Stomach smooth muscle (tissue), 2 donors: ENCODE results near the gene RBL1.
A peak's percentile ranks its signal among the peaks of the same experiment; 100 is the strongest.
"Not testable (repeated sequence)": the region's sequence is repeated elsewhere in the genome, so short reads cannot be mapped to it uniquely, and the experiment has no call there.

Source experiments
- H3K27ac ChIP-seq: one replicate; pipeline ENCODE4 v1.7.0; 2013; ENCODE audit warnings: mild to moderate bottlenecking, low read length, inconsistent platforms
- H3K27me3 ChIP-seq, 2 donors: one replicate each; pipeline ENCODE4 v1.7.0; 2013; ENCODE audit warnings: low read length in 2 of 2; ENCODE audit not compliant: insufficient read depth in 2 of 2, control insufficient read depth in 1 of 2
- H3K36me3 ChIP-seq, 2 donors: one replicate each; pipeline ENCODE4 v1.7.0; 2013; ENCODE audit warnings: low read length in 2 of 2; ENCODE audit not compliant: control insufficient read depth in 2 of 2, insufficient read depth in 2 of 2
- H3K4me1 ChIP-seq: one replicate; pipeline ENCODE4 v1.7.0; 2013; ENCODE audit warnings: low read length; ENCODE audit not compliant: control insufficient read depth, insufficient read depth
- H3K4me3 ChIP-seq, 2 donors: one replicate each; pipeline ENCODE4 v1.7.0; 2013; ENCODE audit warnings: low read length in 2 of 2
- H3K9ac ChIP-seq, 2 donors: one replicate each; pipeline ENCODE4 v1.7.0; 2013; ENCODE audit warnings: low read length in 2 of 2, mild to moderate bottlenecking in 1 of 2
- H3K9me3 ChIP-seq, 2 donors: one replicate each; pipeline ENCODE4 v1.7.0; 2013; ENCODE audit warnings: low read length in 2 of 2; ENCODE audit not compliant: control insufficient read depth in 2 of 2
- donor health status: healthy.
- donor health status: Pancreatic carcinoma.

Gene RBL1

DNA sequence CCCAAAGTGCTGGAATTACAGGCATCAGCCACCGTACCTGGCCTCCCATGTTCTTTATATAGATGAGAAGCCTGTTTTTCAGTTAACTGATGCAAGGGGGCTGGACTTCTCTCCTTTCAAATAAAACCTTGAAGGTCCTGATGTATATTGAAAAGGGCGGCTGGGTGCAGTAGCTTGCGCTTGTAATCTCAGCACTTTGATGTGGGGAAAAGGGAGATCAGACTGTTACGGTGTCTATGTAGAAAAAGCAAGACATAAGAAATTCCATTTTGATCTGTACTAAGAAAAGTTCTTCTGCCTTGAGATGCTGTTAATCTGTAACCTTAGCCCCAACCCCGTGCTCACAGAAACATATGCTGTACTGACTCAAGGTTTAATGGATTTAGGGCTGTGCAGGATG lies 128.2 kb downstream of the RBL1 start:
- H3K9ac ChIP-seq: no peak overlapping the region
- H3K36me3 ChIP-seq: no peaks in the 10 kb centered on the region
- H3K4me1 ChIP-seq: peaks cover 3% of the 10 kb centered on the region
- H3K9me3 ChIP-seq: no peaks in the 10 kb centered on the region
- no peak overlapping the region for H3K27ac ChIP-seq
- no peak overlapping the region for H3K4me3 ChIP-seq
- H3K27me3 ChIP-seq: no peaks in the 10 kb centered on the region

DNA sequence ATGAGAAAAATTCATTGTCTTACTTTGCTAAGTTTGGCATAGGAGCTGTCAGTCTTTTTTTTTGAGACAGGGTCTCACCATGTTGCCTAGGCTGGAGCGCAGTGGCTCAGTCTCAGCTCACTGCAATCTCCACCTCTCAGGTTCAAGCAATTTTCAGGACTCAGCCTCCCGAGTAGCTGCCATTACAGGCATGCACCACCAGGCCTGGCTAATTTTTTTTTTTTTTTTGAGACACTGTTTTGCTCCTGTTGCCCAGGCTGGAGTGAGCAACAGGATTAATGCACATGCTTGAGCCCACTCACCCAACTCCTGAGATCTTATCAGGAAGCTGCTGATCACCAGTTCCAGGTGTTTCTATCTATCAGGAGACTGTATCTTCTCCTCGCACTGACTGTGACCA lies 128.8 kb downstream of the RBL1 start:
- H3K9ac ChIP-seq, H3K36me3 ChIP-seq, H3K9me3 ChIP-seq, H3K4me1 ChIP-seq, H3K27ac ChIP-seq, H3K4me3 ChIP-seq, H3K27me3 ChIP-seq: not testable (repeated sequence)

DNA sequence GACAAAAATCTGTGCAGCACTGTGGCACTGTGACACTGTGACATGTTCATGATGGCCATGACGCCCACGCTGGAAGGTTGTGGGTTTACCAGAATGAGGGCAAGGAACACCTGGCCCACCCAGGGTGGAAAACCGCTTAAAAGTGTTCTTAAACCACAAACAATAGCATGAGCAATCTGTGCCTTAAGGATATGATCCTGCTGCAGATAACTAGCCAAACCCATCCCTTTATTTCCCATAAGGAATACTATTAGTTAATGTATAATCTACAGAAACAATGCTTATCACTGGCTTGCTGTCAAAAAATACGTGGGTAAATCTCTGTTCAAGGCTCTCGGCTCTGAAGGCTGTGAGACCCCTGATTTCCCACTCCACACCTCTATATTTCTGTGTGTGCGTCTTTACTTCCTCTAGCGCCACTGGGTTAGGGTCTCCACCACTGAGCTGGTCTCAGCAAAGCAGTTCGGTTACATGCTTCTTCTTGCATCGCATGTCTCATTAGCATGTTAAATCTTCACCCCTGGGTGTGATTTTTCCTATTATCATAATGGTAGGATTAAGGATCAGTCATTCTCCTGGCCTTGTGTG lies 133.3 kb downstream of the RBL1 start:
- H3K4me3 ChIP-seq, H3K36me3 ChIP-seq, H3K27ac ChIP-seq, H3K27me3 ChIP-seq, H3K4me1 ChIP-seq, H3K9ac ChIP-seq, H3K9me3 ChIP-seq: not testable (repeated sequence)

DNA sequence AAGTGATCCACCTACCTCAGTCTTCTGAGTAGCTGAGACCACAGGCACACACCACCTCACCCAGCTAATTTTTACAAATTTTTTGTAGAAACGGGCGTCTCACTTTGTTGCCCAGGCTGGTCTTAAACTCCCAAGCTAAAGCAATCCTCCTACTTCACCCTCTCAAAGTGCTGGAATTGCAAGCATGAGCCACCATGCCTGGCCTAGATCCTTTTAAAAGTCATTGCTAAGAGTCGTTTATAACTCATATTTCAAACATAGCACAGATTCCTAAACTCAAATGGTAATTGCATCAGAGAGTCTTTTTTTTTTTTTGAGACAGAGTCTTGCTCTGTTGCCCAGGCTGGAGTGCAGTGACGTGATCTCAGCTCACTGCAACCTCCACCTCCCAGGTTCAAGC lies 136.6 kb downstream of the RBL1 start:
- no peak overlapping the region for H3K27ac ChIP-seq
- H3K9me3 ChIP-seq: no peaks in the 10 kb centered on the region
- H3K36me3 ChIP-seq: no peaks in the 10 kb centered on the region
- no peak overlapping the region for H3K4me3 ChIP-seq
- H3K4me1 ChIP-seq: no peaks in the 10 kb centered on the region
- no peak overlapping the region for H3K9ac ChIP-seq
- H3K27me3 ChIP-seq: no peaks in the 10 kb centered on the region

DNA sequence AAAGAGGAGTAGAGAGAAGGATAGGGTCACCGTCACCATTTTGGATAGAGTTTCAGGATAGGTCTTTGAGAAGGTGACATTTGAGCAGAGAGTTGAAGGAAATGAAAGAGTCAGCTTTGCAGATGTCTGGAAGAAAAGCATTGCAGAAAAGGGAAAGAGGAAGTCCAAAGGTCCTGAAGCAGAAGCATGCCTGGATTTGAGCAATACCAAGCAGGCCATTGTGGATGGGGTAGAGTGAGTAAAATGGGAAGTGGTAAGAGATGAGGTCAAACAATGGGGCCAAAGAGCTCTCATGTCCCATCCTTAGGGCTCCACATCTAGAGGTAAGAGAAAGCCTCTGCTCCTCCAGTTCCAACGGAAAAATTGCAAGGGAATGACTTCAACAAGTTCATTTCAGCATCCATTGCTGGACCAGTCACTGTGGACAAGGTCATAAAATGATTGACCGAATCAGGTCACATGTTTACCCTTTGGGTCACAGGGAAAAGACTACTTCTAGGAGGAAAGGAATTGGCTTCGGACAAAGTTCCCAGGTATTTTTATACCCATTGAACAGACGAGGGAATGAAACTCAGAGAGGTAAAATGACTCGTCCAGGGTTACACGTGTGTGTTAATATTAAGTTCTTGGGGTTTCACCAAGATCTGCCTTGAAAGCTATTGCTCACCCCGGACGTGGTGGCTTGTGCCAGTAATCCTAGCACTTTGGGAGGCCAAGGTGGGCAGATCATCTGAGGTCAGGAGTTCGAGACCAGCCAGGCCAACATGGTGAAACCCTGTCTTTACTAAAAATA lies 137.7 kb downstream of the RBL1 start:
- H3K27ac ChIP-seq: no peak overlapping the region
- no peaks in the 10 kb centered on the region for H3K9me3 ChIP-seq
- no peaks in the 10 kb centered on the region for H3K4me1 ChIP-seq
- H3K4me3 ChIP-seq: no peak overlapping the region
- no peaks in the 10 kb centered on the region for H3K36me3 ChIP-seq
- H3K9ac ChIP-seq: no peak overlapping the region
- no peaks in the 10 kb centered on the region for H3K27me3 ChIP-seq

DNA sequence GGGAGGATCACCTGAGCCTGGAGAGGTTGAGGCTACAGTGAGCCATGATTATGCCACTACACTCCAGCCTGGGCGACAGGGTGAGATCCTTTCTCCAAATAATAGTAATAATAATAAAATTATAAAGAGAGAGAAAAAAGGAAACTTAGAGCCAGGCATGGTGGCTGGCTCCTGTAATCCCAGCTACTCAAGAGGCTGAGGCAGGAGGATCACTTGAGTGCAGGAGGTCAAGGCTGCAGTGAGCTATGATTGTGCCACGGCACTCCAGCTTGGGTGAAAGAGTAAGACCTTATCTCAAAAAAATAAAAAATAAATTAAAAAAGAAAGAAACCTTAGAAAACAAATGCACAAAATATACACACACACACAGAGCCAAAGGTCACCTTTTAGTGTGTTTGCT lies 139.1 kb downstream of the RBL1 start:
- Histone ChIP-seq H3K27me3 (no peaks in the 10 kb centered on the region), H3K36me3 (no peaks in the 10 kb centered on the region), H3K27ac (no peak overlapping the region), H3K9me3 (no peaks in the 10 kb centered on the region), H3K4me1 (peaks cover 3% of the 10 kb centered on the region), H3K4me3 (no peak overlapping the region), H3K9ac (no peak overlapping the region)

DNA sequence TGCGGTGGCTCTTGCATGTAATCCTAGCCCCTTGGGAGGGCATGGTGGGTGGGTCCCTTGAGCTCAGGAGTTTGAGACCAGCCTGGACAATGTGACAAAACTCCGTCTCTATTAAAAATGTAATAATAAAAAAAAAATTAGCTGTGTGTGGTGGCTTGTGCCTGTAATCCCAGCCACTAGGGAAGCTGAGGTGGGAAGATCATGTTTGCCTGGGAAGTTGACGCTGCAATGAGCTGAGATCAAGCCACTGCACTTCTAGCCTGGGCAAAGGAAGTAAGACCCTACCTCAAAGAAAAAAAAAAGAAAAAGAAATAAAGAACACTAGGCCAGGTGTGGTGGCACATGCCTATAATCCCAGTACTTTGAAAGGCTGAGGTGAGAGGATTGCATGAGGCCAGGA lies 139.8 kb downstream of the RBL1 start:
- no peaks in the 10 kb centered on the region for H3K36me3 ChIP-seq
- no peak overlapping the region for H3K4me3 ChIP-seq
- H3K27me3 ChIP-seq: no peaks in the 10 kb centered on the region
- H3K9ac ChIP-seq: no peak overlapping the region
- no peak overlapping the region for H3K27ac ChIP-seq
- H3K4me1 ChIP-seq: peaks cover 7% of the 10 kb centered on the region
- no peaks in the 10 kb centered on the region for H3K9me3 ChIP-seq

DNA sequence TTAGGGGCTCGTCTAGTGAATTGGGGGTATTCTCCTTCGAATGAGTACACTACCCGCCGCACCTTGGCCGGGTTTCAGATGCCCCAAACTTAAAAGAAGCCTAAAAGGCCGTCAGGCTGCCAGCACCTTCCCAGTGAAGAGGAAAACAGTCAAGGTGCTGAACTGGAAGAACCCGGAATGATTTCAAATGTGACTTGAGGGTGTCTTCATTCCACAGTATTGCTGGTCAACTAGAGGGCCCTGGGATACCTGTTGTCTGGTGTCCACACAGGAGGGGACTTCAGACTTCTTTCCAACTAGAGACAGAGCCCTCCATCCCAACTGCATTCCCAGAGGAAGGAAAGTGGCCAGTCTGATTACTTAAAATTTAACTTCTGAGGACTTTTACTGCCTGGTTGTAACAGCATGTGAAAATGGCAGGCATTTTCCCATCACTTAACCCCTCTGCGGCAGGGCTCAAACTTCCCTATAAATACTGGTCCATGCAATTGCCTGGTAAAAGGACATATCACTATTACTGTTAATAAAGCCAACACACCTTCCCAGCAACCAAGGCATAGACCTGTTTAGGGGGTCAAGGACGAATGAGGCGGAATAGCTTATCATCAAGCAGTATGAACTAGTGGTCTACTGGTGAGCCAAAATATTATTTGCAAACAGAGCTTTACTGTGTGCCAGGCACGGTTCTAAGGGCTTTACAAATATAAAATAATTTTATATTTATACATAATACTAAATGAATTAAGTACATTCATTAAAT lies 143.6 kb downstream of the RBL1 start:
- Histone ChIP-seq H3K9ac (peak overlapping the region; percentile 69 to 81), H3K4me3 (peak overlapping the region; percentile 95 to 97), H3K27ac (peak overlapping the region; percentile 49), H3K4me1 (peaks cover 20% of the 10 kb centered on the region), H3K36me3 (no peaks in the 10 kb centered on the region), H3K9me3 (no peaks in the 10 kb centered on the region), H3K27me3 (no peaks in the 10 kb centered on the region)

DNA sequence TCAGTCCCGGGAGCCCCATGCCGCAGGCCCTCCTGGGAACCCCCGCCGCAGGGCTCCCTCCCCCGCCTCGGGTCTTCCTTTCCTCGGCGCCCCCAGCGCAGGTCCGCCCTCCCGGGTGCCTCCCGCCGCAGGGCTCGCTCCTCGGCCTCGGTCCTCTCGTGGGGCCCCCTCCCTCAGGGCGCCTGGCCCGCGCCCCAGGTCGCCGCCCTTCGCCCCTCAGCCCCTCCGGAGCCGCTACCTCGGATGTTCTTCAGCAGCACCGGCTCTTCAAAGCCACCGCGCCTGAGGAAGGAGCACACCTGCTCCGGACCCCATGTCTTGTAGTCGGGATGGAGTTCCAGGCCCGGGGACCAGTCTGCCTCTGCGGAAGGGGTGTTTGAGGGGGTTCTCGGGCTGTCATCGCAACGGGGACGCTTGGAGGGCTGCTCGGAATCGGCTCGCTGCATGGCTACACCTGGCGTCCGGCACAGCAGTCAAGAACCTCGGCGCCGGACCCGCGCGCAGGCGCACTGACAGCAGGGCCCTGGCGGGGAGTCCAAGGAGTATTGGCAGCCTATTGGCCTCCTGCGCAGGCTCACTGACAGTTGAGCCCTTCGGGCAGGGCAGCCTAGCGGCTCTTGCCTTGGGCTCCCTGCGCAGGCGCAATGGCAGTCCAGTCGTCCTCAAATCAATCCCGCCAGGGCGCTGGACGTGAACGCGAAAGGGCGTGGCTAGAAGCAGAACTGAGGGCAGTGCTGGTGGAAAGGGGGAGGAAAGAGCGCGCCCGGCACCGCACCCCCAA lies 144.4 kb downstream of the RBL1 start, which contains the start of gene SAMHD1:
TSS of gene SAMHD1 (minus strand) at position 511 of the 781 bp plus-strand sequence. CDS start at position 446, 65 bp downstream.
- Histone ChIP-seq H3K4me1 (peaks cover 20% of the 10 kb centered on the region), H3K36me3 (no peaks in the 10 kb centered on the region), H3K27me3 (no peaks in the 10 kb centered on the region), H3K9me3 (no peaks in the 10 kb centered on the region), H3K27ac (peak within 1 kb of the TSS; percentile 80), H3K9ac (peak within 1 kb of the TSS; percentile 76 to 81), H3K4me3 (peak within 1 kb of the TSS; percentile 95 to 97)

DNA sequence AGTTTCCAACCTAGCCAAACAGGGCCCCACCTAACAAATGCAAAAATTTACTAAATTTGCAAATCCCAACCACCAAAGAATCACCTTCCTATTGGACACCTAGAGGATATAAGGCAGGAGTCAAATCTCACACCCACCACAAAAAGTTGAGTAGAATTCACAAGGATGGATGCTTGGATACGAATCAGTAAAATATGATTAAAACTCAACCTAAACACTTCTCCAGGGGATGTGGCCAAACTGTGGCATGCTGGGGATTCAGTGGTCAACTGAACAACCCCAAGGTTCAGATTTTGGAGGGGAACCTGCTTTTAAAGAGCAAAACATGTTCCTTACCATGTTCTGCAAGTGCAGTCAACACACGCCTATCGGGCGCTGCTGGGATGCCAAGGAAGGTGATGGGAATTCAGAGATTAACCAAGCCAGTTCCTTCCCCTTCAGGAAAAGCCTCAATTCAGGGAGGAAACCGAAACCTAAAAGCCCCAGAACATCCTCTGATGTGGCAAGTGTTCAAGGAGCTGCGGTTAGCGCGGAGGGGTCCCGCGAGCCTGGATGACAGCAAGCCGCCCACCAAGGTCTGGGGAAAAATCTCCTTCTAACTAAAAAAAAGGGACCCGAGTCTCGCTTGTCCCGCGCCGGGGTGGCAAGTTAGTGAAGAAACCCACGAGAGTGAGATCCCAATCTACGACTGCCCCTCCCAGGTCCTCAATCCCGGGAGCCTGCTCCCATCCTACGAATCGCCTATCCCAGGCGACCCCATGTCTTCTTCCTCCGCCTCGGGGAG lies 145.2 kb downstream of the RBL1 start:
- H3K36me3 ChIP-seq: no peaks in the 10 kb centered on the region
- H3K9ac ChIP-seq: peak overlapping the region; percentile 76 to 81
- no peaks in the 10 kb centered on the region for H3K27me3 ChIP-seq
- no peaks in the 10 kb centered on the region for H3K9me3 ChIP-seq
- peak overlapping the region; percentile 95 to 97 for H3K4me3 ChIP-seq
- H3K4me1 ChIP-seq: peaks cover 20% of the 10 kb centered on the region
- peak overlapping the region; percentile 80 for H3K27ac ChIP-seq
